Measurements from ENCODE around the gene RMI2. TPM values are rescaled to one million over a fixed set of nuclear protein-coding genes. Genes with fewer than 3 reads are reported as not detected.

RMI2 gene
- total and polyA plus RNA-seq, 2 of the 8 experiments (the other 6 are each of a cell fraction or from before 2014, with no cell fraction given): 58.2 to 96.0 TPM

DNA sequence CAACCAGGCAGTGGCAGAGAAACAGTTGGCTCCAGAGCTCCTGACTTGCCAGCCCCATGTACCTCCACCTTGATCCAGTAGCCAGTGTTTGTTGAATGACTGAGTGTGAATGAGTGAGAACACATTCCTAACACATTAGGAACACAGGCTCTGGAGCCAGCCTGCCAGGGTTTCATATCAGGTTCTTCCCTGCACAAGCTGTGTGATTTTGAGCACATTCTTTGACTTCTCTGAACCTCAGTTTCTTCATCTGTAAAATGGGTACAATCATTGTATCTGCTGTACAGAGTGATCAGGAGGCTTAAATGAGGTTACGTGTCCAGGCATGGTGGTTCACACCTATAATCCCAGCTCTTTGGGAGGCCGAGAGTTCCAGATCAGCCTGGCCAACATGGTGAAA, 13.3 kb upstream of the RMI2 start:
- no peak for DNase-seq (ENCODE audit: low read depth in 1 of 2, low spot score in 2 of 2)
- WGBS, 2 experiments (ENCODE audit: extremely low coverage in 1 of 2, insufficient coverage in 1 of 2, insufficient read length in 1 of 2, insufficient replicate concordance in 2 of 2, low coverage in 1 of 2, low lambda C conversion rate in 2 of 2, missing lambda C conversion rate in 1 of 2): 86% methylated on average over 2 of the region's 2 CpGs; no CpG with 5 or more reads in 1 of the 2 experiments
- Histone ChIP-seq H2BK12ac (ENCODE audit: low read depth, low read length) (0 out of 2 replicates have a peak overlapping the region, but pooled peaks have one; percentile 6), H2AFZ (ENCODE audit: low read length) (no peak overlapping the region), H3K23ac (ENCODE audit: insufficient read length) (no peak overlapping the region), H3K27me3 (replicated peaks in 1 of 4; ENCODE audit: control insufficient read depth in 3 of 4, extremely low read depth in 1 of 4, insufficient read depth in 3 of 4, low read length in 3 of 4) (no peaks in the 10 kb centered on the region), H3K4me3 (ENCODE audit: extremely low read depth in 1 of 4, insufficient read depth in 2 of 4, low read depth in 3 of 4, low read length in 4 of 4) (no peak overlapping the region), H3K27ac (ENCODE audit: low read depth, low read length) (no peak overlapping the region), H3K4ac (replicated peaks; ENCODE audit: insufficient read length, low read depth, low read length) (no peak overlapping the region), H3K4me2 (ENCODE audit: insufficient read depth in 1 of 2, low read depth in 2 of 2, low read length in 2 of 2) (no peak overlapping the region), H3K18ac (ENCODE audit: extremely low read depth, low read length) (0 out of 2 replicates have a peak overlapping the region, but pooled peaks have one; percentile 24), H3K4me1 (replicated peaks in 1 of 4; ENCODE audit: control insufficient read depth in 3 of 4, insufficient read depth in 4 of 4, low read length in 3 of 4) (peaks cover 11 to 13% (median 12%) of the 10 kb centered on the region in 4 experiments; a peak in 6 of 7 replicates), H2BK20ac (ENCODE audit: low read length) (no peak overlapping the region; the same call in 1 of the 2 replicates), H2AK5ac (ENCODE audit: low read depth, low read length) (no peak overlapping the region), H3K9ac (replicated peaks in 1 of 4; ENCODE audit: extremely low read depth in 1 of 4, low read depth in 3 of 4, low read length in 3 of 4) (no peak overlapping the region), H3K79me2 (ENCODE audit: control insufficient read depth in 1 of 2, insufficient read depth in 2 of 2, low read length in 2 of 2) (no peaks in the 10 kb centered on the region), H4K91ac (replicated peaks; ENCODE audit: insufficient read length, low read length) (no peak overlapping the region), H3K56ac (replicated peaks; ENCODE audit: insufficient read length, low read depth, low read length) (no peak overlapping the region), H2BK15ac (ENCODE audit: low read length) (no peak overlapping the region), H3K9me3 (ENCODE audit: insufficient read depth in 2 of 2, low read depth in 1 of 2, low read length in 1 of 2) (peaks cover 7 to 12% of the 10 kb centered on the region in 2 experiments; a peak in 2 of 4 replicates), H3K36me3 (ENCODE audit: control insufficient read depth in 2 of 4, insufficient read depth in 4 of 4, low read length in 3 of 4) (no peaks in the 10 kb centered on the region; a peak in 1 of 8 replicates), H3K79me1 (ENCODE audit: low read depth, low read length) (no peaks in the 10 kb centered on the region), H3K14ac (ENCODE audit: insufficient read length) (no peak overlapping the region), H4K20me1 (replicated peaks in 1 of 2; ENCODE audit: control insufficient read depth in 1 of 2, insufficient read depth in 2 of 2, low read length in 2 of 2) (no peaks in the 10 kb centered on the region), H2BK5ac (ENCODE audit: low read depth, low read length) (no peak overlapping the region), H4K8ac (ENCODE audit: extremely low read depth, insufficient read depth, low read length) (no peak overlapping the region), H3K23me2 (ENCODE audit: low read depth, low read length) (peaks cover 2% of the 10 kb centered on the region; the same call in 1 of the 2 replicates), H2BK120ac (replicated peaks; ENCODE audit: low read depth, low read length) (no peak overlapping the region), H4K5ac (ENCODE audit: insufficient read length, low read depth, low read length) (no peak overlapping the region)
- ChIA-PET POLR2A (ENCODE audit: partially characterized antibody) (interaction anchor here (0.7 to 4.0 kb wide), 6 partner anchors 9 to 23 kb away, joined by 3 to 29 read pairs (median 6); no protein-coding TSS in a partner anchor), CTCF (ENCODE audit: partially characterized antibody) (interaction anchor here (0.8 to 2.6 kb wide), 4 partner anchors 15 to 75 kb away, joined by 3 to 12 read pairs (median 4); partner anchors contain the start of gene SOCS1)
- FAIRE-seq: no peak
- TF ChIP-seq KDM1A (IDR thresholded peaks at IDR 0.05; ENCODE audit: borderline replicate concordance, low read length) (peak; percentile 93), POLR2AphosphoS5 (IDR thresholded peaks at IDR 0.05; ENCODE audit: low read depth, low read length) (no peak), TAF7 (optimal IDR thresholded peaks at IDR 0.05; ENCODE audit: borderline replicate concordance, low read depth, low read length) (no peak), PHF8 (conservative IDR thresholded peaks at IDR 0.05; ENCODE audit: low read depth, low read length) (no peak), TAF1 (IDR thresholded peaks at IDR 0.05; ENCODE audit: low read depth, low read length) (no peak), TCF12 (IDR thresholded peaks at IDR 0.05; ENCODE audit: low read depth, low read length) (no peak)
